LNCaP clone FGC (cell line): ENCODE measurements around the gene UBE2D1.

Source experiments
- DNase-seq: peaks from one replicate; pipeline ENCODE4 v3.0.0-alpha.2; 2011; ENCODE audit warnings: low read depth
- H3K4me3 ChIP-seq: 2 replicates; pipeline ENCODE4 v1.5.1; 2011; ENCODE audit warnings: mild to moderate bottlenecking, low read depth, low read length, control low read depth
- TF ChIP-seq, protein P1 (sequence below): IDR thresholded peaks from 2 replicates; pipeline ENCODE4 v1.5.1; 2012; ENCODE audit warnings: mild to moderate bottlenecking; ENCODE audit not compliant: control insufficient read depth, insufficient read depth; ENCODE audit errors: extremely low read depth

UBE2D1 gene

GRCh38 chr10:58304099-58304633, 30.6 kb upstream of the UBE2D1 start:
- no peak for DNase-seq
- TF ChIP-seq, protein P1, sequence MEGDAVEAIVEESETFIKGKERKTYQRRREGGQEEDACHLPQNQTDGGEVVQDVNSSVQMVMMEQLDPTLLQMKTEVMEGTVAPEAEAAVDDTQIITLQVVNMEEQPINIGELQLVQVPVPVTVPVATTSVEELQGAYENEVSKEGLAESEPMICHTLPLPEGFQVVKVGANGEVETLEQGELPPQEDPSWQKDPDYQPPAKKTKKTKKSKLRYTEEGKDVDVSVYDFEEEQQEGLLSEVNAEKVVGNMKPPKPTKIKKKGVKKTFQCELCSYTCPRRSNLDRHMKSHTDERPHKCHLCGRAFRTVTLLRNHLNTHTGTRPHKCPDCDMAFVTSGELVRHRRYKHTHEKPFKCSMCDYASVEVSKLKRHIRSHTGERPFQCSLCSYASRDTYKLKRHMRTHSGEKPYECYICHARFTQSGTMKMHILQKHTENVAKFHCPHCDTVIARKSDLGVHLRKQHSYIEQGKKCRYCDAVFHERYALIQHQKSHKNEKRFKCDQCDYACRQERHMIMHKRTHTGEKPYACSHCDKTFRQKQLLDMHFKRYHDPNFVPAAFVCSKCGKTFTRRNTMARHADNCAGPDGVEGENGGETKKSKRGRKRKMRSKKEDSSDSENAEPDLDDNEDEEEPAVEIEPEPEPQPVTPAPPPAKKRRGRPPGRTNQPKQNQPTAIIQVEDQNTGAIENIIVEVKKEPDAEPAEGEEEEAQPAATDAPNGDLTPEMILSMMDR: no peak
- no peak overlapping the region for H3K4me3 ChIP-seq

DNA sequence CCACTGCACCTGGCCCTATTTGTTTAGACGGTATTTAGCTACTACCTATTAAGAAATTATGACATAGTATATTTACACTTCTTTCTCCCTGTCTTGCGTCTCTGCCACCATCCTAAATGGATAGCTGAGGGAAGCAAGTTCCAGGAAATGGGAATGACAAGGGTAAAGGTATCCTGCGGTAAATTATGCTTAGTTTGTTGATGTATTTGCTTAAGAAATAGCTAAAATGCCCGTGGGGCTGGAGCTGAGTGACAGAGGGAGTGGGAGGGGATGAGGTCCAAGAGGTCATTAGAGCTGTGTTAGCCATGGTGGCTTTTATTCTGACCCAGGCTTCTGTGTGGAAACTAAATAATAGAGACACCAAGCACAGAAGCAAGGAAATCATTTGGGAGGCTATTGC, 29.0 kb upstream of the UBE2D1 start:
- no peak overlapping the region for H3K4me3 ChIP-seq
- no peak for DNase-seq
- TF ChIP-seq, protein P1: no peak

GRCh38 chr10:58307676-58308075, 27.1 kb upstream of the UBE2D1 start:
- TF ChIP-seq, protein P1: no peak
- DNase-seq: no peak
- no peak overlapping the region for H3K4me3 ChIP-seq

- DNase-seq: no peak
- TF ChIP-seq, protein P1: no peak
- H3K4me3 ChIP-seq: no peak overlapping the region
Measured at GRCh38 chr10:58311026-58311425, 23.8 kb upstream of the UBE2D1 start.

DNA sequence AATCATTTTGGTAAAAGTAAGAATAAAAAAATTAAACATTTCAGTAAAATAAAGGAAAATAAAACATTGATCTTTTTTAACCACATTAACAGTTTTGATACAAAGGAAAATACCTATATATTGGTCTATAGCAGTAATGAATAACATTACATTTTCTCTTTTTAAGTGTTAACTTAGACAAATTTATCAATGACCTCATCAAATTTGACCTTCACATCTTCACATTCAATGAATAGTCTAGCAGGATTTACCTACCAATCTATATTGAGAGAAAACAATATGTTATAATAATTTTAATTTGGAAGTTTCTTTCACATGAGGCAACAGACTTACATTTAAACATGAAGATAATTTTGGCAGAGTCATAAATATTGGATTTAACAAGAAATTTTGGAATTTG, 17.9 kb upstream of the UBE2D1 start:
- DNase-seq: no peak
- TF ChIP-seq, protein P1: no peak
- H3K4me3 ChIP-seq: no peak overlapping the region

DNA sequence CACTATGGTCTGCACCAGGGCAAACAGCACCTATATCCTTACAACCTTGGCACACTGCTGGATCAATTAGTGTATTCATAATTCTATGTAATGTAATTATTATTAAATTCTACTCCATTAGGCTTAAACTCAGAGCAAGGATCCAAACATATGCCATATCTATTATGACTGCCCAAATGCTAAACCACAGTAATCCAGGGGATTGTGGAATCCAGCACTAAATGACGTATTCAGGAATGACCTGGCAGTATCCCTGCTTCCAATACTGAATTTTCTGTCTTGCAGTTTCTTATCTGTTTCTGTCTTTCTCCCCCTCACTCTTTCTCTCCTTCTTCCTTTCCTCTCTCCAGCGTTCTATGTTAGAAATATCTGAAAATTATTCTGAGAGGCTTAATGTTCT, 16.5 kb upstream of the UBE2D1 start:
- no peak overlapping the region for H3K4me3 ChIP-seq
- TF ChIP-seq, protein P1: no peak
- no peak for DNase-seq

GRCh38 chr10:58319599-58319998, 15.2 kb upstream of the UBE2D1 start:
- TF ChIP-seq, protein P1: no peak; the same call in 1 of the 2 replicates
- no peak for DNase-seq
- H3K4me3 ChIP-seq: no peak overlapping the region
